SW480 (cell line): ENCODE data around the gene RSPO4.

Source experiments
- DNase-seq: peaks from one replicate; pipeline ENCODE4 v3.0.0-alpha.2; 2016; ENCODE audit warnings: low spot score

RSPO4 gene

GRCh38 chr20:942611-943010, 59.5 kb downstream of the RSPO4 start:
- no peak for DNase-seq

- no peak for DNase-seq
These were observed 61.2 kb downstream of the RSPO4 start for GRCh38 chr20:940926-941325.

GRCh38 chr20:939606-940005, 62.5 kb downstream of the RSPO4 start:
- DNase-seq, result no peak

GRCh38 chr20:934186-934840, 67.8 kb downstream of the RSPO4 start:
- no peak for DNase-seq

- no peak for DNase-seq
These were observed 69.1 kb downstream of the RSPO4 start for GRCh38 chr20:933029-933428.

GRCh38 chr20:931401-931800, 70.7 kb downstream of the RSPO4 start:
- no peak for DNase-seq

- no peak for DNase-seq
These were observed 75.4 kb downstream of the RSPO4 start for GRCh38 chr20:926670-927069.

GRCh38 chr20:925516-925915, 76.6 kb downstream of the RSPO4 start:
- DNase-seq, result no peak

GRCh38 chr20:924639-925038, 77.5 kb downstream of the RSPO4 start:
- DNase-seq, result peak; percentile 64

- no peak for DNase-seq
These were observed 79.3 kb downstream of the RSPO4 start for GRCh38 chr20:922781-923180.

GRCh38 chr20:921068-921467, 81.0 kb downstream of the RSPO4 start:
- no peak for DNase-seq

- no peak for DNase-seq
These were observed 81.8 kb downstream of the RSPO4 start for GRCh38 chr20:920311-920710.

GRCh38 chr20:919491-919916, 82.6 kb downstream of the RSPO4 start:
- DNase-seq, result no peak

GRCh38 chr20:917416-917815, 84.7 kb downstream of the RSPO4 start:
- no peak for DNase-seq

GRCh38 chr20:916825-917224, 85.3 kb downstream of the RSPO4 start:
- DNase-seq, result no peak

GRCh38 chr20:916125-916799, 85.8 kb downstream of the RSPO4 start, which contains the start of gene ANGPT4:
TSS of gene ANGPT4 (minus strand) at chr20:916334. CDS start at chr20:916214, 120 bp downstream.
- DNase-seq, result no peak

- DNase-seq, result peak; percentile 22
These were observed 87.2 kb downstream of the RSPO4 start for GRCh38 chr20:914727-915498.

GRCh38 chr20:913306-913849, 88.7 kb downstream of the RSPO4 start:
- DNase-seq, result no peak

GRCh38 chr20:911882-912600, 90.1 kb downstream of the RSPO4 start:
- peak; percentile 14 for DNase-seq

- no peak for DNase-seq
These were observed 91.0 kb downstream of the RSPO4 start for GRCh38 chr20:910870-911770.
